Uterine smooth muscle cell (primary cell): ENCODE measurements around the gene SMCO2. TPM values are rescaled to one million over a fixed set of nuclear protein-coding genes. Genes with fewer than 3 reads are reported as not detected.

ENCODE experiments used
- total RNA-seq: library from RNA; depleted of rRNA; stranded (reverse); fragments of >200 nt; gene quantifications from 2 replicates; pipeline ENCODE4 v1.2.3, GENCODE V29; 2014

The SMCO2 gene
- total RNA-seq, result 0.12 and 0.22 TPM in 2 replicates

GRCh38 chr12:27446436-27446835, at the start of gene SMCO2:
TSS of gene SMCO2 (plus strand) at chr12:27446736. CDS start at chr12:27470632, 23,896 bp downstream.

GRCh38 chr12:27523642-27524493, 77.3 kb downstream of the SMCO2 start, which contains the start of gene PPFIBP1:
TSS of gene PPFIBP1 (plus strand) at chr12:27524206. CDS start at chr12:27633397, 109,191 bp downstream.

Other genes with a start within 250 kb of the SMCO2 start
- gene STK38L, start 202.4 kb upstream of the SMCO2 start, total RNA-seq, result 12.6 and 31.0 TPM in 2 replicates
- 75.5 and 111 TPM in 2 replicates for gene BMAL2, start 113.9 kb upstream of the SMCO2 start, total RNA-seq
- gene PPFIBP1, start 77.5 kb downstream of the SMCO2 start, total RNA-seq, result 140 and 153 TPM in 2 replicates
- gene REP15, start 249.7 kb downstream of the SMCO2 start, total RNA-seq, result 2.2 and 2.3 TPM in 2 replicates